Pancreas (tissue), 10 donors: ENCODE measurements around the gene ZNF587B. TPM values are rescaled to one million over a fixed set of nuclear protein-coding genes. Genes with fewer than 3 reads are reported as not detected.

Experiments used
- ATAC-seq, 4 donors: fragments of 200-7000 bp; cut with Tn5 transposase; one replicate each; pipeline versions ENCODE4 v1.8.0 to v1.9.1; 2020; ENCODE audit warnings: mild to moderate bottlenecking in 4 of 4, moderate library complexity in 4 of 4
- DNase-seq, 6 donors: peaks; one replicate each; pipeline ENCODE4 v3.0.0-alpha.2; 2020
- FAIRE-seq: peaks from 2 replicates; lab custom pipeline; 2012; peaks lifted over from hg19 to GRCh38; lab: Jason Lieb, UNC
- H3K27ac ChIP-seq, 4 donors: fragments of 200-600 bp; sonication (generic); 1 replicate in 3 of 4; 2 replicates in 1 of 4; pipeline versions ENCODE4 v1.5.0 to v1.8.0; 2020
- H3K27me3 ChIP-seq, 4 donors: fragments of 200-600 bp; one replicate each; pipeline ENCODE4 v1.8.0; 2021
- H3K36me3 ChIP-seq, 3 donors: fragments of 200-600 bp; sonication (generic) in 1 of 3; one replicate each; pipeline versions ENCODE4 v1.5.0 to v1.8.0; 2020 to 2021
- H3K4me1 ChIP-seq, 3 donors: fragments of 200-600 bp; one replicate each; pipeline ENCODE4 v1.8.0; 2021
- H3K4me3 ChIP-seq, 4 donors: fragments of 200-600 bp; sonication (generic) in 2 of 4; one replicate each; pipeline versions ENCODE4 v1.5.0 to v1.8.0; 2020 to 2021
- H3K9me3 ChIP-seq, 4 donors: fragments of 200-600 bp; one replicate each; pipeline ENCODE4 v1.8.0; 2021
- WGBS, 2 donors: extraction: QIAGEN DNeasy Blood & Tissue Kit; methylation state at CpG; one replicate each; pipeline ENCODE4 v1.1.7; 2013; 5-methylcytosine and 5-hydroxymethylcytosine counted together
- intact Hi-C, 3 donors: fragments of 100-400 bp; cut with DNase I; formaldehyde crosslinking; loops; one replicate each; pipeline versions ENCODE4 v1.11.1 to v1.14.2; 2022
- polyA plus RNA-seq, 2 donors: library from polyadenylated mRNA; stranded (reverse); fragments of 200-250 nt; gene quantifications; one replicate each; pipeline ENCODE4 v1.2.3, GENCODE V29; 2013
- total RNA-seq, 6 donors: library from RNA; stranded (reverse); fragmentation: NEBNext Ultra II Directional in 4 of 6; extraction: Animal tissue kit (Norgen Biotek cat#: 25700) in 4 of 6; gene quantifications; one replicate each; pipeline versions ENCODE4 v1.2.1 to v1.2.4, GENCODE V29; 2021 to 2023
- TF ChIP-seq, protein P1 (sequence below), 4 donors: fragments of 200-600 bp; sonication (generic) in 3 of 4; IDR thresholded peaks; one replicate each; pipeline versions ENCODE4 v1.5.0 to v1.8.0; 2021; ENCODE audit warnings: antibody characterized with exemption in 4 of 4
- donor health status: healthy with polysubstance abuse.
- donor health status: DM: no; HTN: no; CAD: no; lungs with moderate emphysema.
- donor health status: DM: no; HTN: no; CAD: no.
- donor health status: control.
- donor health status: control.
- donor health status: Bipolar disorder and iron deficiency.
- donor health status: DM: yes; HTN: yes; CAD: no.
- donor health status: DM: no; HTN: no; CAD: no.
- donor health status: DM: no; HTN: no; CAD: no.
- donor health status: DM: yes; HTN: yes; CAD: no.

The ZNF587B gene
- total and polyA plus RNA-seq, 8 donors: 4.4 to 10.3 (median 8.5) TPM

DNA sequence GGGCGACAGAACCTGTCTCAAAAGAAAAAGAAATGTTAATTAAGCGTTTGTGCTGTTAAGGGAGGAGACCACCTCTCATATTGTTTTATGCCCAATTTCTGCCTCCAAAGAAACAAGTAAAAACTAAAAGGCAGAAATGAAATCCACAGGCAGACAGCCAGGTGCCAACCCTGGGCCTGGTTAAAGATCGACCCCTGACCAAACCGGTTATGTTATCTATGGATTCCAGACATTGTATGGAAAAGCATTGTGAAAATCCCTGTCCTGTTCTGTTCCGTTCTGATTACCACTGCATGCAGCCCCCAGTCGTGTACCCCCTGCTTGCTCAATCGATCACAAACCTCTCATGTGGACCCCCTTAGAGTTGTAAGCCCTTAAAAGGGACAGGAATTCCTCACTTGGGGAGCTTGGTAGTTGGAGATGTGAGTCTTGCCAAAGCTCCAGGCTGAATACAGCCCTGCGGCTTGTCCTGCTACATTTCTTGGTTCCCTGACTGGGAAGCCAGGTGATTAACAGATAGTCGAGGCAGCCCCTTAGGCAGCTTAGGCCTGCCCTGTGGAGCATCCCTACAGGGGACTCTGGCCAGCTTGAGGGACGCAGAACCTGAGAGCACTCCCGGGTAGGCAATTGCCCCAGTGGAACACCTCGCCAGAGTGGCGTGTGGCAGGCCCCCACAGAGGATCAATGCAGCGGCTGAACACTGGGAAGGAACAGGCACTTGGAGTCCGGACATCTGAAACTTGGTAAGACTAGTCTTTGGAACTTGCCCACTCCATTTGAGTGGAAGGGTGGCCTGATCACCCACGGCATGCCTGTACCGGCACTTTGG is 14.6 kb upstream of the ZNF587B start:
- 47 to 50% methylated on average over 17 of the region's 17 CpGs for WGBS, 2 donors
- Histone ChIP-seq H3K27me3 (no peaks in the 10 kb centered on the region), H3K36me3 (no peaks in the 10 kb centered on the region), H3K4me1 (peaks cover 0 to 5% (median 4%) of the 10 kb centered on the region in 3 donors), H3K9me3 (no peaks in the 10 kb centered on the region), H3K27ac (peak overlapping the region in 3 of 4 donors; percentile 62 to 74 (median 68)), H3K4me3 (peak overlapping the region in 2 of 4 donors; percentile 76 to 77)
- TF ChIP-seq, protein P1, sequence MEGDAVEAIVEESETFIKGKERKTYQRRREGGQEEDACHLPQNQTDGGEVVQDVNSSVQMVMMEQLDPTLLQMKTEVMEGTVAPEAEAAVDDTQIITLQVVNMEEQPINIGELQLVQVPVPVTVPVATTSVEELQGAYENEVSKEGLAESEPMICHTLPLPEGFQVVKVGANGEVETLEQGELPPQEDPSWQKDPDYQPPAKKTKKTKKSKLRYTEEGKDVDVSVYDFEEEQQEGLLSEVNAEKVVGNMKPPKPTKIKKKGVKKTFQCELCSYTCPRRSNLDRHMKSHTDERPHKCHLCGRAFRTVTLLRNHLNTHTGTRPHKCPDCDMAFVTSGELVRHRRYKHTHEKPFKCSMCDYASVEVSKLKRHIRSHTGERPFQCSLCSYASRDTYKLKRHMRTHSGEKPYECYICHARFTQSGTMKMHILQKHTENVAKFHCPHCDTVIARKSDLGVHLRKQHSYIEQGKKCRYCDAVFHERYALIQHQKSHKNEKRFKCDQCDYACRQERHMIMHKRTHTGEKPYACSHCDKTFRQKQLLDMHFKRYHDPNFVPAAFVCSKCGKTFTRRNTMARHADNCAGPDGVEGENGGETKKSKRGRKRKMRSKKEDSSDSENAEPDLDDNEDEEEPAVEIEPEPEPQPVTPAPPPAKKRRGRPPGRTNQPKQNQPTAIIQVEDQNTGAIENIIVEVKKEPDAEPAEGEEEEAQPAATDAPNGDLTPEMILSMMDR (IDR thresholded peaks at IDR 0.05): no peak
- intact Hi-C loops: no loop called here
- FAIRE-seq: no peak
- no peak for DNase-seq
- no peak for ATAC-seq

DNA sequence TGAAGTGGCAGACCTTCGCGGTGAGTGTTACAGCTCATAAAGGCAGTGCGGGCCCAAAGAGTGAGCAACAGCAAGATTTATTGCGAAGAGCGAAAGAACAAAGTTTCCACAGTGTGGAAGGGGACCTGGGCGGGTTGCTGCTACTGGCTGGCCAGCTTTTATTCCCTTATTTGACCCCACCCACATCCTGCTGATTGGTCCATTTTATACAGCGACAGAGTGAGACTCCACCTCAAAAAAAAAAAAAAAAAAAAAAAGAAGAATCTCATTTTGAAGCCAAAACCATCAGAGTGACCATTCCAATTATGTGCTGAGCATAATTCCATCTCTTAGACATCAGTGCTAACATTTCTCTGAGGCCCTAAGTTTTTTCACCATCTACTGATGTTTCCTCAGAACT is 13.4 kb upstream of the ZNF587B start:
- Histone ChIP-seq H3K27ac (peak overlapping the region in 1 of 4 donors; percentile 68), H3K27me3 (no peaks in the 10 kb centered on the region), H3K9me3 (no peaks in the 10 kb centered on the region), H3K4me1 (peaks cover 1 to 10% (median 4%) of the 10 kb centered on the region in 3 donors), H3K36me3 (no peaks in the 10 kb centered on the region), H3K4me3 (no peak overlapping the region)
- WGBS, 2 donors: 68 to 92% methylated on average over 7 of the region's 7 CpGs
- intact Hi-C loops: no loop called here
- ATAC-seq (no peak), DNase-seq (no peak), FAIRE-seq (no peak)
- TF ChIP-seq, protein P1 (IDR thresholded peaks at IDR 0.05): no peak

DNA sequence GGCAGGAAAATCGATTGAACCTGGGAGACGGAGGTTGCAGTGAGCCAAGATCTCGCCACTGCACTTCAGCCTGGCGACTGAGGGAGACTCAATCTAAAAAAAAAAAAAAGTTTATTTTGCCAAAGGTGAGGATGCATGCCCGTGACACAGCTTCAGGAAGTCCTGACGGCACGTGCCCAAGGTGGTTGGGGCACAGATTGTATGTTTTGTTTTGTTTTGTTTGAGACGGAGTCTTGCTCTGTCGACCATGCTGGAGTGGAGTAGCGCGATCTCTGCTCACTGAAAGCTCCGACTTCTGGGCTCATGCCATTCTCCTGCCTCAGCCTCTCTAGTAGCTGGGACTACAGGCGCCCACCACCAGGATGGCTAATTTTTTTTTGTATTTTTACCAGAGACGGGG is 12.1 kb upstream of the ZNF587B start:
- H3K4me1 ChIP-seq: peaks cover 7 to 19% (median 10%) of the 10 kb centered on the region in 3 donors
- ATAC-seq (no peak), FAIRE-seq (no peak), DNase-seq (no peak)
- no peak overlapping the region for H3K4me3 ChIP-seq
- TF ChIP-seq, protein P1 (IDR thresholded peaks at IDR 0.05): no peak
- intact Hi-C loops: no loop called here
- no peak overlapping the region for H3K27ac ChIP-seq
- no peaks in the 10 kb centered on the region for H3K27me3 ChIP-seq
- H3K36me3 ChIP-seq: no peaks in the 10 kb centered on the region
- 93 to 94% methylated on average over 14 of the region's 14 CpGs for WGBS, 2 donors
- H3K9me3 ChIP-seq: no peaks in the 10 kb centered on the region

DNA sequence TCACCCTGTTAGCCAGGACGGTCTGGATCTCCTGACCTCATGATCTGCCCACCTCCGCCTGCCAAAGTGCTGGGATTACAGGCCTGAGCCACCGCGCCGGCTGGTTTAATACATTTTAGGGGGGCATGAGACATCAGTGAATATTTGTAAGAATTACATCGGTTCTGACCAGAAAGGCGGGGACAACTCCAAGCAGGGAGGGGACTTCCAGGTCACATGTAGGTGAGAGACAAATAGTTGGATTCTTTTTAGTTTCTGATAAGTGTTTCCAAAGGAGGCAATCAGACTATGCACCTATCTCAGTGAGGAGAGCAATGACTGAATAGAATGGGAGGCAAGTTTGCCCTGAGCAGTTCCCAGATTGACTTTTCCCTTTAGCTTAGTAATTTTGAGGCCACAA is 11.7 kb upstream of the ZNF587B start:
- no peak for FAIRE-seq
- no peak overlapping the region for H3K27ac ChIP-seq
- H3K27me3 ChIP-seq: no peaks in the 10 kb centered on the region
- H3K9me3 ChIP-seq: no peaks in the 10 kb centered on the region
- H3K36me3 ChIP-seq: no peaks in the 10 kb centered on the region
- no peak for ATAC-seq
- no peak overlapping the region for H3K4me3 ChIP-seq
- H3K4me1 ChIP-seq: peaks cover 7 to 23% (median 10%) of the 10 kb centered on the region in 3 donors
- 83 to 87% methylated on average over 7 of the region's 7 CpGs for WGBS, 2 donors
- intact Hi-C loops: no loop called here
- TF ChIP-seq, protein P1 (IDR thresholded peaks at IDR 0.05): no peak
- DNase-seq: no peak
